ENCODE measurements around the gene OSMR. TPM values are rescaled to one million over a fixed set of nuclear protein-coding genes. Genes with fewer than 3 reads are reported as not detected.

OSMR gene
- total and polyA plus RNA-seq, 9 of the 15 experiments (the other 6 are each of a cell fraction or from before 2014, with no cell fraction given): 0.18 to 1.7 (median 0.94) TPM

- H3K27me3 ChIP-seq (ENCODE audit: control insufficient read depth in 2 of 2, insufficient read depth in 2 of 2, low read length in 2 of 2): no peaks in the 10 kb centered on the region
- ChIA-PET POLR2A (no interaction called here), CTCF (ENCODE audit: low intra/inter-chr PET ratio) (no interaction called here)
- H3K4me1 ChIP-seq (replicated peaks in 1 of 2; ENCODE audit: control insufficient read depth in 2 of 2, insufficient read depth in 2 of 2, low read length in 2 of 2): peaks cover 0 to 3% of the 10 kb centered on the region in 2 experiments; a peak in 2 of 5 replicates
- ATAC-seq (no peak), FAIRE-seq (no peak), DNase-seq (ENCODE audit: extremely low read depth in 1 of 4, low spot score in 3 of 4) (no peak)
- H3K79me2 ChIP-seq (ENCODE audit: control insufficient read depth, insufficient read depth, low read length): no peaks in the 10 kb centered on the region
- no peak for TF ChIP-seq NFE2 (IDR thresholded peaks at IDR 0.05; ENCODE audit: low read depth)
- H4K20me1 ChIP-seq (replicated peaks; ENCODE audit: control insufficient read depth, insufficient read depth, low read length): no peaks in the 10 kb centered on the region
- no peak overlapping the region for H3K27ac ChIP-seq (ENCODE audit: extremely low read depth, low read depth, low read length)
- no peaks in the 10 kb centered on the region for H3K9me1 ChIP-seq (ENCODE audit: control insufficient read depth, insufficient read depth, low read length)
- no peak overlapping the region for H3K9ac ChIP-seq (ENCODE audit: insufficient read depth in 1 of 2, low read depth in 2 of 2, low read length in 2 of 2)
- no peak overlapping the region for H3K4me2 ChIP-seq (ENCODE audit: insufficient read depth, low read length)
- in situ Hi-C loops (cut with MboI) (no loop called here), intact Hi-C loops (cut with micrococcal nuclease) (no loop called here)
- WGBS (ENCODE audit: insufficient coverage, low coverage, missing lambda C conversion rate): 45% methylated on average over 20 of the region's 20 CpGs
- peaks cover 7% of the 10 kb centered on the region; the same call in 1 of the 2 replicates for H3K9me3 ChIP-seq (replicated peaks; ENCODE audit: control insufficient read depth, insufficient read depth, low read depth, low read length)
- no TSS peak for BruUV-seq (replicated peaks)
- H2AFZ ChIP-seq (ENCODE audit: low read depth, low read length): no peak overlapping the region
- no peaks in the 10 kb centered on the region for H3K36me3 ChIP-seq (ENCODE audit: control insufficient read depth, insufficient read depth, low read length)
- no peak overlapping the region for H3K4me3 ChIP-seq
These were observed 24.1 kb upstream of the OSMR start for GRCh38 chr5:38821679-38822078.

- DNase-seq (ENCODE audit: extremely low read depth in 1 of 4, low spot score in 3 of 4): no peak
These were observed 22.3 kb upstream of the OSMR start for GRCh38 chr5:38823503-38823902.

More at GRCh38 chr5:38823503-38823902, 22.3 kb upstream of the OSMR start:
- Histone ChIP-seq H3K4me3 (no peak overlapping the region), H3K27me3 (ENCODE audit: control insufficient read depth in 2 of 2, insufficient read depth in 2 of 2, low read length in 2 of 2) (no peaks in the 10 kb centered on the region), H4K20me1 (replicated peaks; ENCODE audit: control insufficient read depth, insufficient read depth, low read length) (no peaks in the 10 kb centered on the region), H3K4me1 (replicated peaks in 1 of 2; ENCODE audit: control insufficient read depth in 2 of 2, insufficient read depth in 2 of 2, low read length in 2 of 2) (peaks cover 0 to 3% of the 10 kb centered on the region in 2 experiments; a peak in 2 of 5 replicates), H2AFZ (ENCODE audit: low read depth, low read length) (no peak overlapping the region), H3K4me2 (ENCODE audit: insufficient read depth, low read length) (no peak overlapping the region), H3K27ac (ENCODE audit: extremely low read depth, low read depth, low read length) (no peak overlapping the region), H3K9ac (ENCODE audit: insufficient read depth in 1 of 2, low read depth in 2 of 2, low read length in 2 of 2) (no peak overlapping the region), H3K36me3 (ENCODE audit: control insufficient read depth, insufficient read depth, low read length) (no peaks in the 10 kb centered on the region), H3K9me3 (replicated peaks; ENCODE audit: control insufficient read depth, insufficient read depth, low read depth, low read length) (peaks cover 7% of the 10 kb centered on the region; the same call in 1 of the 2 replicates), H3K79me2 (ENCODE audit: control insufficient read depth, insufficient read depth, low read length) (no peaks in the 10 kb centered on the region), H3K9me1 (ENCODE audit: control insufficient read depth, insufficient read depth, low read length) (no peaks in the 10 kb centered on the region)
- ChIA-PET CTCF (ENCODE audit: low intra/inter-chr PET ratio) (no interaction called here), POLR2A (no interaction called here)
- ATAC-seq: no peak
- intact Hi-C loops (cut with micrococcal nuclease) (no loop called here), in situ Hi-C loops (cut with MboI) (no loop called here)
- TF ChIP-seq ELK1 (CRISPR knock-in tag; IDR thresholded peaks at IDR 0.05) (no peak), ETV6 (IDR thresholded peaks at IDR 0.05; ENCODE audit: borderline replicate concordance in 1 of 2, low read depth in 2 of 2, low read length in 1 of 2) (no peak), ETV6 (CRISPR knock-in tag; IDR thresholded peaks at IDR 0.05; ENCODE audit: borderline replicate concordance) (no peak), ZNF41 (CRISPR knock-in tag; conservative IDR thresholded peaks at IDR 0.05) (no peak), ZNF668 (CRISPR knock-in tag; IDR thresholded peaks at IDR 0.05) (no peak), CEBPG (CRISPR knock-in tag; IDR thresholded peaks at IDR 0.05) (no peak), CEBPG (tag; conservative IDR thresholded peaks at IDR 0.05 in 1 of 2, IDR thresholded peaks at IDR 0.05 in 1 of 2) (peak; percentile 22 to 89; a peak in 2 of 4 replicates), CEBPB (tag; IDR thresholded peaks at IDR 0.05) (peak; percentile 35; the same call in 1 of the 2 replicates), SUPT5H (IDR thresholded peaks at IDR 0.05) (no peak), ATF3 (IDR thresholded peaks at IDR 0.05) (peak; percentile 40; the same call in 1 of the 2 replicates), ATF3 (CRISPR knock-in tag; conservative IDR thresholded peaks at IDR 0.05) (no peak)
- no TSS peak for BruUV-seq (replicated peaks)
- 8% methylated on average over 4 of the region's 4 CpGs for WGBS (ENCODE audit: insufficient coverage, low coverage, missing lambda C conversion rate)
- FAIRE-seq: no peak
